ENCODE measurements around the gene FRMD5. TPM values are rescaled to one million over a fixed set of nuclear protein-coding genes. Genes with fewer than 3 reads are reported as not detected.

The FRMD5 gene
- total and polyA plus RNA-seq, 3 experiments from 2014 or later: 0.28 to 0.44 (median 0.37) TPM

GRCh38 chr15:43939070-43939469 is 256.0 kb downstream of the FRMD5 start:
- H3K27ac ChIP-seq (ENCODE audit: low read depth, low read length): no peak overlapping the region
- DNase-seq: no peak
- Mint-ChIP-seq H3K36me3 (no peaks in the 10 kb centered on the region), H3K4me3 (no peak overlapping the region), H3K9me3 (no peaks in the 10 kb centered on the region), H3K27me3 (peaks cover 5 to 24% of the 10 kb centered on the region in 2 donors), H3K4me1 (no peaks in the 10 kb centered on the region), H3K27ac (no peak overlapping the region)
- no peaks in the 10 kb centered on the region for H3K9me3 ChIP-seq (ENCODE audit: low read length)
- CTCF ChIA-PET: no interaction called here
- H3K4me3 ChIP-seq (ENCODE audit: low read length): no peak overlapping the region
- no peaks in the 10 kb centered on the region for H3K36me3 ChIP-seq (ENCODE audit: insufficient read depth, low read length)
- H3K4me1 ChIP-seq (ENCODE audit: insufficient read depth, low read length): no peaks in the 10 kb centered on the region
- POLR2A ChIA-PET: no interaction called here
- H3K27me3 ChIP-seq (ENCODE audit: insufficient read depth, low read length, poor library complexity, severe bottlenecking): no peaks in the 10 kb centered on the region

- ChIA-PET POLR2A (no interaction called here), CTCF (no interaction called here)
- Histone ChIP-seq H3K4me3 (ENCODE audit: low read length) (no peak overlapping the region), H3K4me1 (ENCODE audit: insufficient read depth, low read length) (no peaks in the 10 kb centered on the region), H3K36me3 (ENCODE audit: insufficient read depth, low read length) (no peaks in the 10 kb centered on the region), H3K27me3 (ENCODE audit: insufficient read depth, low read length, poor library complexity, severe bottlenecking) (no peaks in the 10 kb centered on the region), H3K9me3 (ENCODE audit: low read length) (no peaks in the 10 kb centered on the region), H3K27ac (ENCODE audit: low read depth, low read length) (no peak overlapping the region)
- H3K4me1 Mint-ChIP-seq: no peaks in the 10 kb centered on the region
- no peaks in the 10 kb centered on the region for H3K36me3 Mint-ChIP-seq
- H3K27me3 Mint-ChIP-seq: peaks cover 5 to 37% of the 10 kb centered on the region in 2 donors
- H3K27ac Mint-ChIP-seq: no peak overlapping the region
- DNase-seq: no peak
- H3K4me3 Mint-ChIP-seq: no peak overlapping the region
- H3K9me3 Mint-ChIP-seq: no peaks in the 10 kb centered on the region
These were observed 260.6 kb downstream of the FRMD5 start for GRCh38 chr15:43934480-43934879.

GRCh38 chr15:43932907-43933306 is 262.2 kb downstream of the FRMD5 start:
- Mint-ChIP-seq H3K36me3 (no peaks in the 10 kb centered on the region), H3K27me3 (peaks cover 4 to 45% of the 10 kb centered on the region in 2 donors), H3K9me3 (no peaks in the 10 kb centered on the region), H3K27ac (no peak overlapping the region), H3K4me3 (no peak overlapping the region), H3K4me1 (no peaks in the 10 kb centered on the region)
- Histone ChIP-seq H3K27ac (ENCODE audit: low read depth, low read length) (no peak overlapping the region), H3K36me3 (ENCODE audit: insufficient read depth, low read length) (no peaks in the 10 kb centered on the region), H3K4me3 (ENCODE audit: low read length) (no peak overlapping the region), H3K9me3 (ENCODE audit: low read length) (no peaks in the 10 kb centered on the region), H3K4me1 (ENCODE audit: insufficient read depth, low read length) (no peaks in the 10 kb centered on the region), H3K27me3 (ENCODE audit: insufficient read depth, low read length, poor library complexity, severe bottlenecking) (no peaks in the 10 kb centered on the region)
- CTCF ChIA-PET: interaction anchor here (1.4 kb wide), 1 partner anchor 13 kb away, joined by 3 read pairs; no protein-coding TSS in a partner anchor
- POLR2A ChIA-PET: interaction anchor here (0.6 kb wide), 1 partner anchor 1090 kb away, joined by 8 read pairs; the partner anchor contains the start of gene SORD
- no peak for DNase-seq

- Mint-ChIP-seq H3K27ac (no peak overlapping the region), H3K4me1 (no peaks in the 10 kb centered on the region), H3K27me3 (peaks cover 6 to 49% of the 10 kb centered on the region in 2 donors)
These were observed 263.2 kb downstream of the FRMD5 start for GRCh38 chr15:43931790-43932435.

GRCh38 chr15:43931119-43931518 is 264.0 kb downstream of the FRMD5 start:
- ChIA-PET POLR2A (no interaction called here), CTCF (no interaction called here)
- Mint-ChIP-seq H3K27ac (no peak overlapping the region), H3K27me3 (peaks cover 6 to 44% of the 10 kb centered on the region in 2 donors), H3K9me3 (no peaks in the 10 kb centered on the region), H3K4me3 (no peak overlapping the region), H3K4me1 (no peaks in the 10 kb centered on the region), H3K36me3 (no peaks in the 10 kb centered on the region)
- H3K4me1 ChIP-seq (ENCODE audit: insufficient read depth, low read length): no peaks in the 10 kb centered on the region
- H3K4me3 ChIP-seq (ENCODE audit: low read length): no peak overlapping the region
- no peaks in the 10 kb centered on the region for H3K9me3 ChIP-seq (ENCODE audit: low read length)
- no peaks in the 10 kb centered on the region for H3K27me3 ChIP-seq (ENCODE audit: insufficient read depth, low read length, poor library complexity, severe bottlenecking)
- no peak for DNase-seq
- H3K27ac ChIP-seq (ENCODE audit: low read depth, low read length): no peak overlapping the region
- H3K36me3 ChIP-seq (ENCODE audit: insufficient read depth, low read length): no peaks in the 10 kb centered on the region

More at GRCh38 chr15:43931790-43932435, 263.2 kb downstream of the FRMD5 start:
- H3K4me3 Mint-ChIP-seq: no peak overlapping the region
- no peaks in the 10 kb centered on the region for H3K4me1 ChIP-seq (ENCODE audit: insufficient read depth, low read length)
- H3K27me3 ChIP-seq (ENCODE audit: insufficient read depth, low read length, poor library complexity, severe bottlenecking): no peaks in the 10 kb centered on the region
- H3K27ac ChIP-seq (ENCODE audit: low read depth, low read length): no peak overlapping the region
- H3K9me3 Mint-ChIP-seq: no peaks in the 10 kb centered on the region
- no peaks in the 10 kb centered on the region for H3K36me3 Mint-ChIP-seq
- no peaks in the 10 kb centered on the region for H3K9me3 ChIP-seq (ENCODE audit: low read length)
- H3K4me3 ChIP-seq (ENCODE audit: low read length): no peak overlapping the region
- no peak for DNase-seq
- CTCF ChIA-PET: interaction anchor here (1.4 kb wide), 1 partner anchor 12 kb away, joined by 3 read pairs; no protein-coding TSS in a partner anchor
- POLR2A ChIA-PET: no interaction called here
- no peaks in the 10 kb centered on the region for H3K36me3 ChIP-seq (ENCODE audit: insufficient read depth, low read length)

- Histone ChIP-seq H3K27me3 (ENCODE audit: insufficient read depth, low read length, poor library complexity, severe bottlenecking) (no peaks in the 10 kb centered on the region), H3K4me1 (ENCODE audit: insufficient read depth, low read length) (no peaks in the 10 kb centered on the region), H3K36me3 (ENCODE audit: insufficient read depth, low read length) (no peaks in the 10 kb centered on the region), H3K27ac (ENCODE audit: low read depth, low read length) (no peak overlapping the region), H3K4me3 (ENCODE audit: low read length) (no peak overlapping the region), H3K9me3 (ENCODE audit: low read length) (no peaks in the 10 kb centered on the region)
- H3K4me1 Mint-ChIP-seq: no peaks in the 10 kb centered on the region
- ChIA-PET POLR2A (no interaction called here), CTCF (no interaction called here)
- H3K27ac Mint-ChIP-seq: no peak overlapping the region
- no peaks in the 10 kb centered on the region for H3K9me3 Mint-ChIP-seq
- H3K36me3 Mint-ChIP-seq: no peaks in the 10 kb centered on the region
- H3K27me3 Mint-ChIP-seq: peaks cover 7 to 41% of the 10 kb centered on the region in 2 donors
- no peak for DNase-seq
- H3K4me3 Mint-ChIP-seq: no peak overlapping the region
These were observed 264.5 kb downstream of the FRMD5 start for GRCh38 chr15:43930556-43930955.

- no peak for DNase-seq
- Mint-ChIP-seq H3K27ac (no peak overlapping the region), H3K9me3 (no peaks in the 10 kb centered on the region), H3K4me3 (no peak overlapping the region), H3K36me3 (no peaks in the 10 kb centered on the region), H3K4me1 (no peaks in the 10 kb centered on the region), H3K27me3 (peaks cover 7 to 39% of the 10 kb centered on the region in 2 donors)
- ChIA-PET POLR2A (no interaction called here), CTCF (no interaction called here)
- H3K27ac ChIP-seq (ENCODE audit: low read depth, low read length): no peak overlapping the region
- no peak overlapping the region for H3K4me3 ChIP-seq (ENCODE audit: low read length)
- no peaks in the 10 kb centered on the region for H3K4me1 ChIP-seq (ENCODE audit: insufficient read depth, low read length)
- H3K9me3 ChIP-seq (ENCODE audit: low read length): no peaks in the 10 kb centered on the region
- H3K36me3 ChIP-seq (ENCODE audit: insufficient read depth, low read length): no peaks in the 10 kb centered on the region
- no peaks in the 10 kb centered on the region for H3K27me3 ChIP-seq (ENCODE audit: insufficient read depth, low read length, poor library complexity, severe bottlenecking)
These were observed 265.0 kb downstream of the FRMD5 start for GRCh38 chr15:43930079-43930478.

GRCh38 chr15:43928152-43928551 is 266.9 kb downstream of the FRMD5 start:
- Mint-ChIP-seq H3K9me3 (no peaks in the 10 kb centered on the region), H3K4me3 (no peak overlapping the region), H3K4me1 (no peaks in the 10 kb centered on the region), H3K27ac (no peak overlapping the region), H3K27me3 (peaks cover 7 to 26% of the 10 kb centered on the region in 2 donors), H3K36me3 (no peaks in the 10 kb centered on the region)
- Histone ChIP-seq H3K4me3 (ENCODE audit: low read length) (no peak overlapping the region), H3K36me3 (ENCODE audit: insufficient read depth, low read length) (no peaks in the 10 kb centered on the region), H3K9me3 (ENCODE audit: low read length) (no peaks in the 10 kb centered on the region), H3K4me1 (ENCODE audit: insufficient read depth, low read length) (no peaks in the 10 kb centered on the region), H3K27me3 (ENCODE audit: insufficient read depth, low read length, poor library complexity, severe bottlenecking) (no peaks in the 10 kb centered on the region), H3K27ac (ENCODE audit: low read depth, low read length) (no peak overlapping the region)
- CTCF ChIA-PET: no interaction called here
- DNase-seq: no peak
- POLR2A ChIA-PET: no interaction called here
